HG02678 (cell line): ENCODE measurements around the gene ARHGAP24.
A peak's percentile ranks its signal among the peaks of the same experiment; 100 is the strongest.

ENCODE experiments used
- ATAC-seq: cut with Tn5 transposase; IDR thresholded peaks from one replicate; pipeline ENCODE4 v1.9.1; 2021; ENCODE audit warnings: mild to moderate bottlenecking, moderate library complexity; ENCODE audit not compliant: unreplicated experiment

ARHGAP24 gene

GRCh38 chr4:85732124-85732523 lies 257.2 kb downstream of the ARHGAP24 start:
- peak; percentile 72 for ATAC-seq

- no peak for ATAC-seq
These were observed 258.8 kb downstream of the ARHGAP24 start for GRCh38 chr4:85733798-85734197.

DNA sequence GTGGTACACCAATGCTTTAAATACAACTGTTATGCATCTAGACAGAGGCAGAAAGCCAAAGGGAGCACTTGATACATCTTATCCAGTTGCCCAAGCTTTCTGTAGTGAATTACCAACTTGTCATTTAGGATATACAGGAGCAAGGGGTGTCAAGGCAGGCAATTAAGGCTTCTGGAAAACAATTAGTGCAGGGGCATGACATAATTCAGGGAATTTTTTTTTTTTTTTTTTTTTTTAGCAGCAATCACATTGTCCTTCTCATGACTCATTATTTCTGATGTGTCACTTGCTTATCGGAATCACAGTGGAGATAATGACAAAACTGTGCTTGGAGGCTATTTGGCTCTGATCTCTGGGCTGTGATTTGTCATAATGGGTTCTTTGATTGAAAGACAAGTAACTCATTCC lies 259.5 kb downstream of the ARHGAP24 start:
- ATAC-seq: no peak

DNA sequence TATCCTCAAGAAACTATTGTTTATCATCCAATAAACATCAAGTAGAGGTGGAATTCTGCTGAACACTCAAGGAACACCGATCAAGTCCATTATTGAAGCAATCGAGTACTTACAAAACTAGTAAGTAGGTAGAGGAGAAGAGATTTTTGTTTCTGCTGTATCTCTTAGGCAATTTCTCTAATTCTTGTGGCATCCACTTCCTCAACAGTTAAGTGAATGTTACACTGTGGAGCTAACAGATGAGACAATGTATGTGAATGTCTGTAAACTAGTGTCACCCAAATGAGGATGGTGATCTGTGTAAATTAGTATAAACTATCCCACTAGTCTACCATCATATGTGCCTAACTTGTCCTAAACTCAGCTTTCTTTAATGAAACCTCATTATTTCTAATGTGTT lies 261.6 kb downstream of the ARHGAP24 start:
- ATAC-seq: no peak

DNA sequence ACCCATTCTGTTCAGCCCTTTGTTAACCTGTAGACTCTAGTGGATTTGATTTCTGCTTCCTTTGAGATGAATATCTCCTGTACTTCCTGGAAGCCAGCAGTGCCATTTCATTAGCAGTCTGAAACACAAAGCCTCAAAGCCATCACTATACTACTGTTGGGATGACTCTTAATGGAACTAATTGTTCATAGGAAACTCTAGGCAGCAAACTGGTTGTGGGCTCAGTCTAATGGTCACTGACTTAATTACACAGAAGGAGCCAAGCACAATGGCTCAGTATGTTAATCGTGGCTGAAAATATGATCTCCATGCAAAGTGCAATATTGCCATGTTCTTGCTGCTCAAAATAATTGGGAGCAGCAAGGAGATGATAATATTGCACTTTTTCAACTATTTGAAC lies 262.3 kb downstream of the ARHGAP24 start:
- no peak for ATAC-seq

DNA sequence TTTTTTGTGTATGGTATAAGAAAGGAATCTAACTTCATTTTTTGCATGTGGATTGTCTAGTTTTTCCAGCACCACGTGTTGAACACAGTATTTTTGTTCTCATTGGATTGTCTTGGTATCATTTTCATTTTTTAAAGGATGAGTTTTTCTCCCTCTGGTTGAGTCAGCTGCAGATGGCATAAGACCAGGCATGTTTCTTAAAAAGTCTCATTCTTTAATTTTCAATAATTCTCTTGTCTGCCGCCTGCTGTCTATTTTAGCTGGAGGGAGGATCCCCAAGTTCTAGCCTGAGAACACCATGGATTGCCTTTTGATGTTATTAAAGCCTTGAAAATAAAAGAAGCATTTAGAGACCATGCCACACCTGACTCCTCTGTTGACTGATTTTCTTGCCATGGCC lies 263.8 kb downstream of the ARHGAP24 start:
- no peak for ATAC-seq

- no peak for ATAC-seq
These were observed 265.5 kb downstream of the ARHGAP24 start for GRCh38 chr4:85740431-85740861.

GRCh38 chr4:85741381-85741780 lies 266.4 kb downstream of the ARHGAP24 start:
- ATAC-seq: no peak

DNA sequence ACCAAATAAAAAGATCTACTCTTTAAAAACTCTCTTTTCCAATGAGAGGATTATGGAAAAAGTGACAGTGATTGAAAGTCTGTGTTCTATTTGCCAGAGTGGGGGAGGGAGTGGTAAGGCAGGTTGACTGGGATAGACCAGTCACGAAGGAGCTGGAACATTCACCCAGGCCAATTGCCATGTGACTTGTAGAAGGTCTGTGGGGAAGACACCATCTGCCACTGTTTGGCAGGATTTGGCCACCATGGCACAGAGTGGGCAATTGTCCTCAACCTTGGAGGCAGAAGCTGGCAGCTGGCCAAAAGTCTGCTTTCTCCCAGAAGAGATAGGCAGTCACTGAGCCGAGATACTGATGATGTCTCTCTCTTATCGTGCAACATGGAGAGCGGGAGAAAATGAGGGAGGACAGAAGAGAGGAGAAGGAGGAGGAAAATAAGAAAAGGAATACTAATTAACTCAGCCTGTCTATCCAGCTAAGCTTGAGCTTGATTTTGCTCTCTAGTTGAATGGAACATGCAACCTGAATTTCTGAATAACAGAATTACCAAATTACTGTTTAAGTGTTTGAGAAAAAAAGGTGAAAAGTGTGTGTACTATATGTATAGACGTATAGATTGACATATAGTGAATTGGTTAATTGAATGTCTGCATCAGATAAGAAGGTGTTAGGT lies 267.1 kb downstream of the ARHGAP24 start:
- no peak for ATAC-seq

GRCh38 chr4:85744950-85745349 lies 270.0 kb downstream of the ARHGAP24 start:
- no peak for ATAC-seq

DNA sequence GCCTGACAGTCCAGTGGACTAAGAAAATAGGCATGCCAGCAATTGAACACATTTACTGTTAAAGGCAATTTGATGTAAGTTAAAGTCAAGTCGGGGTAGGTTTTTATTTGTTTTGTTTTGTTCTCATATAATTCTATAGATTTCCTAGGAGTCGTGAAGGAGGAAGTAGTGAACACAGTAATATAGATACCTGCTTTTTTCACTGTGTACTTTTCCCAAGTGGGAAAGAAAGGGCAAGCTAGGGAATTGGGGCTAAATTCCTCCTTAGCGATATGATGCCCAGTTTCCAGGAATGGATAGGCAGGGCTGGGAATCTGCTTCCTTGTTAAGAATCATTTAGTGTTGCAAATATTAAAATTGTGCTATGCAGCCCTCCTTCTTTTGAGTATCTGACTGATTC lies 271.0 kb downstream of the ARHGAP24 start:
- no peak for ATAC-seq

DNA sequence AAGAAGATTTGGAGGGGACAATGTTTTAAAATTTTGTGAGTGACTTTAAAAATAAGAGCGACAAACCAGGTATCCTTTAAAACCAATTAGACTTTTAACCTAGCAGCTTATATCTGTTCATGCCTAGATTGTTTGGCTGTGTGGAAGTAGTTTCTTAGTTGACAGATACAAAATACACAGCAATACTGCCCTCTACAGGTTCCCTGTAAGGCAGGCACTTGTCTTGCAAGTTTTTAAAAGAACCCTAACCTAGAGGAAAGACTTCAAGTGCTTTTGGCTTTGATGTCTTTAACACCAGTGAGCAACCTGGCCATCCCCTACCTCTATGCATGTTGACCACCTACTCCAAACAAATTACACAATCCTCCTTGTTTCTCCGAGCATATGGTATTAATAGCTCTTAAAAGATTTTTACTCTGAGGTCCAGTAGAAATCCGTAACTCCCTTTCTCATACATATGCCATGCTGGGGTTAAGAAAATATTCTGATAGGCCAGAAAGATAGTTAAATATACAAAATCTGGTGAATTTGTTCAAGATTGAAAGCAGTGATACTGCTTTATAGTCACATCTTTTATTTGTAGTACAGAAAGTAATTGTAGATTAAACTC lies 273.0 kb downstream of the ARHGAP24 start:
- peak; percentile 80 for ATAC-seq

DNA sequence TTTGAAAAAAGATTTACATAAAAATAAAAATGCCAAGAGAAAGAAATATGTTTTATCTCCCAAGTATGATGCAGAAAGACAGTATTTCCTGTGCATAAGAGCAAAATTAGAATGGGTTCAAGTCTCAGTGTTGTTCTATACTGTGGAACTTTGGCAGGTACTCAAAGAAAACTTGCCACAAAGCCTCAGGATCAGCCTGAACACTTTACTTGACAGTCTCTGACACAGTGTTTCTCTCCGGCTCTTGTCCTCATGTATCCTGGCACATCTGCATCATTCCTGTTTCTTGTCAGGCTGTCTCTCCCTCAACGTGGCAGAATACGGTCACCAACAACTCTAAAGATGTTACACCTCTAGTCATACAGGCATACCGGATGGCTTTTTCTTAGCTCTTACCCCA lies 273.7 kb downstream of the ARHGAP24 start:
- ATAC-seq: no peak

DNA sequence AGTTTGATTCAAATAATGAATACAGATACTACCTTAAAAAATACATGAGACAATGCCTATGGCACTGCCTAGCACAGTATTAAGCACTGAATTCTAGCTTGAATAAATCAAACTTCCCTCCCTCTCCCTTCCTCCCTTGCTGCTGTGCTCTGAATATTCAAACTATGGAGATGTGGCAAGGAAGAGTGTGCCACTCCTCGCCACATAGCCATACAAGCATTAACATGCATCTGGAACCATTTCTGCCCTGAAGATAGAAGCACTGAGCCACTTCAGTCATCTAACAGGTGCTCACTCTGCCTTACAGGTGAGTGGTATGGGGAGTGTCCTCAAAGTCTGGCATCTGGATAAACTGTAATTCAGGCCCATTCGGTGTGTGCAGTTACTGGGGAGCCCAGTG lies 276.9 kb downstream of the ARHGAP24 start:
- no peak for ATAC-seq

DNA sequence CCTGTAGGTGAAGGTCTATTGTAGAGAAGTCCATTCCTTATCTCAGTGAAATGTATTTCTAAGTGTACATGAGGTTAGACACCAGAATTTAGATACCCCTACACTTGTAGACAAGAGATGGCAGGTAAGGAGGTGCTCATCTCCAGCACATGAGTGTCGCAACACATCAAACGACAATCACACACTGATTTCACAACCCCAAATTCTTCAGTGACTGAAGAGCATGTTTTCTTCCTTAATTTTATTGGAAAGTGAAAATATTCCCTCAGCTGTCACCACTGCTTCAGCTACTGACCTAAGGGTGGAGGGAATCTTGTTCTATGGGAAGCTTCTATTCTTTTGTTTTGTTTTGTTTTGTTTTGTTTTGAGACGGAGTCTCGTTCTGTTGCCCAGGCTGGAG lies 280.3 kb downstream of the ARHGAP24 start:
- ATAC-seq: no peak

DNA sequence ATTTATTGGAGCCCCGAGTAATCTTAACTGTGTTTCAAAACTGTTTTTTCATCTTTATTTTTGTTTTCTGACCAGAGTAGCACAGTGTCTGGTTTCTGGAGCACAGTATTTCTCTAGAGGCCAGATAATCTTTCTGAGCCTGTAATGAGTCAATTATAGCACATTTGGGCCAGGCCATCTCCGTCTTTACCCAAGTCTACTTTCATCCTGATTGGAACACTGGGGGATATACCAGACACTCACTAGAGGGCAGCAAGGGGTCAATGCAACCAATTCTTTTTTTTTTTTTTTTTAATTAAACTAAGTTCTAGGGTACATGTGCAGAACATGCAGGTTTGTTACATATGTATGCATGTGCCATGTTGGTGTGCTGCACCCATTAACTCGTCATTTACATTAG lies 282.0 kb downstream of the ARHGAP24 start:
- ATAC-seq: no peak

DNA sequence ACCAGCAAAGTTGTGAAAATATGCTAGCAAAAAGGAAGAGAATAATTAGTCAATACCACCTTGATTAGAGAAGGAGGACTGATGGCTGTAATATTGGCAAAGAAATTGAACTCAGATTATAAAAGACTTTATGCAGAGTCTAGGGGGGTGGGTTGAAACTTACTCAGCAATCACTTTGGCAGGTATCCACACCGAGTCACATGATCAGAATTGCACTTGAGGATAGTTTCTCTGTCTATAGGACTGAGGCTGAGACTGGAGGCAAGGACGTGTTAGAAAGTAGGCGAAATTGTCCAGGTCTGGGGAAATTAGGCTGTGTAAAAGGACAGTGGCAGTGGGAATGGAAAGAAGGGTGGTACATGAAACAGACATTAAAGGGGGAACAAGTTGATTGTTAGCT lies 284.4 kb downstream of the ARHGAP24 start:
- ATAC-seq: no peak

DNA sequence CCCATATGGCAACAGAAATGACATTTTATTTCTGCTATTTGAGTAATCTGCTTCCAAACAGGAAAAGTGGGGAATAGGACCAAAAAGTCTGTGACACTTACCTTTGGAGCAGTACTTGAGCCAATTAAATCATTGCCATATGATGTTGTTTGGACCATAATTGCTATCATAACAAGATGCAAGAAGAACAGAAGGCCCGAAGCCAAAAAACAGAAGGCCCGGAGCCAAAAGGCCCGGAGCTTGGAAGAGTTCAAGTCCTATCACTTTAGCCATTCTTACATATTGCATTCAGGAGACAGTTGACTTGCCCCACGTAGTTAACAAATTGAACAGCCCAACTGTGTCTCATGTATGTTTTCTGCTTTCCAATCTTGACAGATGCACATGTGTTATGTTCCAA lies 285.6 kb downstream of the ARHGAP24 start:
- no peak for ATAC-seq

- no peak for ATAC-seq
These were observed 287.0 kb downstream of the ARHGAP24 start for GRCh38 chr4:85761803-85762528.

GRCh38 chr4:85762529-85762871 lies 287.6 kb downstream of the ARHGAP24 start:
- no peak for ATAC-seq

GRCh38 chr4:85763202-85763601 lies 288.3 kb downstream of the ARHGAP24 start:
- no peak for ATAC-seq

DNA sequence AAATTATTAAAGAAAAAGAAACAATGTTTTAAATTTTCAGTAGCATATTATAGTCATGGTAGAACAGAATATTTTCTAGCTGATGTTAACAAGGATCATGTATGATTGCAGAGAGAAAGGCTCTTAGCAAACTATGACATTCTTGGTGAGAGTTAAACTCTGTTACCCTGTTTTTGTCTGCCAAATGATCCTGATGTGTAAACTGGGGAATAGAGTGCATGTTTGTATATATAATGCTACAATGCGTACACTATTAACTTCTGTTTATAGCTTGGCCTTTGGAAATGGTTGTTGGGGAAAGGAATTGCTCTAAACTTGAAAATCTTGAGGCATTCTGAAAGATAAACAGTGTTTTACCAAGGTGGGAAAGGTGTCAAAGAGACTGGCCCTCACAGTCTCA lies 292.7 kb downstream of the ARHGAP24 start:
- ATAC-seq: no peak
